Measurements from ENCODE around the gene RARS2. TPM values are rescaled to one million over a fixed set of nuclear protein-coding genes. Genes with fewer than 3 reads are reported as not detected.

The RARS2 gene
- total RNA-seq, 2 donors from 2014 or later = 21.4 to 25.0 TPM

DNA sequence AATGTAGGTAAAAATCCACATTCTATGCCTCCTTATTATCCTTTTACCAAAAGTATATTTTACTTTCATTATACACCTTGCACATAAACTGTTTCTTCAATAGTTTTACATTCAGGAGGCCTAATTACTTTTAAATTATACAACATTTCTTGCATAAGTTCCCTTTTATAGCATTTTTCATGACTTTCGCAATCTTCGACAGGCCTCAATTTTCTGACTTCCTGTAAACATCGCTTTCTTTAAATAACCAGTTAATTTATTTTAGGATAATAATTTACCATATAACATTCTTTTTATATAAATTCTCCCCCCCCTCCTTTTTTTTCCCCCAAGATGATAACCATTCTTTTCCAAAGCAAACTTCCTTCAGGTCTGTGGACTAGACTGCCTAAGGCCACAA lies 107.9 kb downstream of the RARS2 start:
- H3K27me3 ChIP-seq (replicated peaks; ENCODE audit: insufficient read depth) = no peaks in the 10 kb centered on the region
- H3K4me3 ChIP-seq = no peak overlapping the region
- no peaks in the 10 kb centered on the region for H3K9me3 ChIP-seq
- H3K36me3 ChIP-seq = no peaks in the 10 kb centered on the region
- DNase-seq (ENCODE audit: low spot score) = no peak
- TF ChIP-seq, protein P1, sequence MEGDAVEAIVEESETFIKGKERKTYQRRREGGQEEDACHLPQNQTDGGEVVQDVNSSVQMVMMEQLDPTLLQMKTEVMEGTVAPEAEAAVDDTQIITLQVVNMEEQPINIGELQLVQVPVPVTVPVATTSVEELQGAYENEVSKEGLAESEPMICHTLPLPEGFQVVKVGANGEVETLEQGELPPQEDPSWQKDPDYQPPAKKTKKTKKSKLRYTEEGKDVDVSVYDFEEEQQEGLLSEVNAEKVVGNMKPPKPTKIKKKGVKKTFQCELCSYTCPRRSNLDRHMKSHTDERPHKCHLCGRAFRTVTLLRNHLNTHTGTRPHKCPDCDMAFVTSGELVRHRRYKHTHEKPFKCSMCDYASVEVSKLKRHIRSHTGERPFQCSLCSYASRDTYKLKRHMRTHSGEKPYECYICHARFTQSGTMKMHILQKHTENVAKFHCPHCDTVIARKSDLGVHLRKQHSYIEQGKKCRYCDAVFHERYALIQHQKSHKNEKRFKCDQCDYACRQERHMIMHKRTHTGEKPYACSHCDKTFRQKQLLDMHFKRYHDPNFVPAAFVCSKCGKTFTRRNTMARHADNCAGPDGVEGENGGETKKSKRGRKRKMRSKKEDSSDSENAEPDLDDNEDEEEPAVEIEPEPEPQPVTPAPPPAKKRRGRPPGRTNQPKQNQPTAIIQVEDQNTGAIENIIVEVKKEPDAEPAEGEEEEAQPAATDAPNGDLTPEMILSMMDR (IDR thresholded peaks at IDR 0.05) = no peak
- H3K27ac ChIP-seq = no peak overlapping the region
- ATAC-seq (ENCODE audit: insufficient number of reproducible peaks, low FRiP score, low read depth) = no peak
- H3K4me1 ChIP-seq (ENCODE audit: control insufficient read depth in 1 of 2, low read depth in 2 of 2) = no peaks in the 10 kb centered on the region

DNA sequence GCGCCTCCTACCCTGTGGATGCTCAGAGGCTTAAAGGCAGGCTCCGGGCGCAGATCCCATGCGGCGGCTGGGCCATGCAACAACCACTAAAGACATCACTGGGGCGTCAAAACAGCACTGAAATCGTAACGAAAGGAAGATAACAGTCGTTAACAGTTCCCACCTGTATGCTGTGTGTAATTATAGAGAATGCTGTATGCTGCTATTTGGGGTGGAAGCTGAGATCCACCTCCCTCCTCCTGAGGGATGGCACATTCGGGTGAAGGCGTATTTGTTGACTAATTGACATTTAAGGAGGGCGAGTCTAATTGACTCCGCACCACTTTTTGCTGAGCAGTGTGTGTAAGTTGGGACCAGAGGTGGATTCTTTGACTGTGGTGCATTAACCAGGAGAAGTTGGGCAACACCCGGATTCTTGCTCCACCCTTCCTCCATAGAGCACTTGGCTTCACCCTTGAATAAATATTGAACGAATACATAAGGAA lies 116.3 kb downstream of the RARS2 start:
- ATAC-seq (ENCODE audit: insufficient number of reproducible peaks, low FRiP score, low read depth) (peak; percentile 10), DNase-seq (ENCODE audit: low spot score) (peak; percentile 2)
- H3K9me3 ChIP-seq = no peaks in the 10 kb centered on the region
- H3K4me3 ChIP-seq = peak overlapping the region; percentile 84
- peak overlapping the region; percentile 88 to 92 for H3K27ac ChIP-seq
- H3K36me3 ChIP-seq = no peaks in the 10 kb centered on the region
- TF ChIP-seq, protein P1 (IDR thresholded peaks at IDR 0.05) = no peak
- peaks cover 8 to 10% of the 10 kb centered on the region in 2 donors for H3K4me1 ChIP-seq (ENCODE audit: control insufficient read depth in 1 of 2, low read depth in 2 of 2)
- no peaks in the 10 kb centered on the region for H3K27me3 ChIP-seq (replicated peaks; ENCODE audit: insufficient read depth)

DNA sequence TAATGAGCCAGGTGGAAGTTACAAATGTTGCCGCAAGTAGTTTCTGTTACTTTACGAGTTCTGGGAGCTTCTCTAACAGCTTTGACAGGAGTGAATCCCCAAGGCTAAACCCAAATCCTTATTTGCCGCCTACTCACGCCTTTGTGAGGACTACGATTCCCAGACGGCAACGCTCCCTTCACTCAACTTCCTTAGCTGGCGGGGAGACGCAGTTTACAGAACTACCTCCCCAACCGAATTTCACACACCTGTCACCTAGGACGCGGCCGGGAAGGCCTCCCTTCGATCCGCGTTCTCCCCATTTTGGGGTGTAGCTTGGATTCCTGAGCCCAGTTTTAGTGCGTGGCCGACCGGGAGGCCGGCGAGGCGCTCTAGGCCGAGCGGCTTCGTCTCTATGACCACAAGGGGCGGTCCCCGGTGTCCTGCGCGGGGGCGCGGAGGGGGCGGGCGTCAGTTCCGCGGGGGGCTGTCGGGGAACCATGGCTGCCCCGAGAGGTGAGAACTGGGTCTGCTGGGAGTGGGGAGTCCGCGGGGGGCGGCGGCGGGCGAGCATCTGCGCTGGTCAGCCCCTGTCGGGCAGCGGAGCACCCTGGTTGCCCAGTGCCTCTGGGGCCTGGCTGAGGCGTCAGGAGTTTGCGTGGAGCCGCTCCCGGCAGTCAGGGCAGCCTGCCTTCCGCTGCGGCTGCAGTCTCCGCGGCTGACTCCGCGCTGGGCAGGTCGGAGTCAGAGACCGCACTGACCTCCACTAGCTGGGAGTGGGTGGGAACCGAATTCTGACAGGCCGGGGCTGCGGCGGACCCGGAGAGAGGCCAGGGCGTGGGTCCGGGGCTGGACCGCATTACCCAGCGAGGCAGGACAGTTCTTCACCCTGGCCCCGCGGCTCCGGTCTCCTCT lies 117.0 kb downstream of the RARS2 start, which contains the start of gene SLC35A1:
Gene SLC35A1 (plus strand): TSS at position 450 of the 894 bp plus-strand sequence. CDS start 30 bp downstream, at position 480.
- ATAC-seq (ENCODE audit: insufficient number of reproducible peaks, low FRiP score, low read depth) (peak; percentile 84), DNase-seq (ENCODE audit: low spot score) (peak; percentile 63)
- TF ChIP-seq, protein P1 (IDR thresholded peaks at IDR 0.05) = peak; percentile 52
- Histone ChIP-seq H3K27me3 (replicated peaks; ENCODE audit: insufficient read depth) (no peaks in the 10 kb centered on the region), H3K4me1 (ENCODE audit: control insufficient read depth in 1 of 2, low read depth in 2 of 2) (peaks cover 8 to 10% of the 10 kb centered on the region in 2 donors), H3K9me3 (no peaks in the 10 kb centered on the region), H3K4me3 (peak within 1 kb of the TSS; percentile 84), H3K36me3 (no peaks in the 10 kb centered on the region), H3K27ac (peak within 1 kb of the TSS; percentile 88 to 92)

DNA sequence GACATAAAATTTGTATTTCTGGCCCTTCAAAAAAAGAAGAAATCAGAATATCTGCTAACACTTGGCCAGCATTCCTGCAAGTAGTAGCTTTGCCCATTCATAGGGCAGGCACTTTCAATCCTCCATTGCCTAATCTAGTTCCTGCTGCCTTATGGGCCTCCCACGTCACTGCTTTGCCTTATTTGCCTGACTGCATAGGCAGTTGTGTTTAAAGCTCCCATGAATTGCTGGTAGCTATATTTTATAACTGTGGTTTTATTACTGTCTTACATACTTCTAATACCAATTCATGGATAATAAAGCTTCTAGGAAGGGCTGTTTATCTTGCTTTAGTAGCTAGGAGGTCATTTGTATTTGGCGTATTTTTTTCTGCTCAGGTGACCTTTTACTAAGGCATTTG lies 124.7 kb downstream of the RARS2 start:
- Histone ChIP-seq H3K4me1 (ENCODE audit: control insufficient read depth in 1 of 2, low read depth in 2 of 2) (no peaks in the 10 kb centered on the region), H3K36me3 (no peaks in the 10 kb centered on the region), H3K27ac (no peak overlapping the region), H3K4me3 (no peak overlapping the region), H3K9me3 (no peaks in the 10 kb centered on the region), H3K27me3 (replicated peaks; ENCODE audit: insufficient read depth) (no peaks in the 10 kb centered on the region)
- ATAC-seq (ENCODE audit: insufficient number of reproducible peaks, low FRiP score, low read depth) (no peak), DNase-seq (ENCODE audit: low spot score) (no peak)
- TF ChIP-seq, protein P1 (IDR thresholded peaks at IDR 0.05) = no peak

Other genes with a start within 250 kb of the RARS2 start
- gene C6orf163, start 245.2 kb downstream of the RARS2 start, total RNA-seq = 1 to 10 TPM; 4.7 to 4.9 TPM
- 1 to 10 TPM in 1 of 2 donors, not detected in 1; 2.8 TPM for gene CFAP206, start 182.0 kb downstream of the RARS2 start, total RNA-seq
- 10 to 100 TPM; 14.5 to 24.0 TPM for gene SLC35A1, start 117.0 kb downstream of the RARS2 start, total RNA-seq
- 10 to 100 TPM in 1 of 2 donors, 1 to 10 TPM in 1; 7.3 to 13.8 TPM for gene ORC3, start 148 bp upstream of the RARS2 start, total RNA-seq
- 10 to 100 TPM; 30.5 to 38.7 TPM for gene AKIRIN2, start 112.2 kb upstream of the RARS2 start, total RNA-seq

Data from thoracic aorta (tissue), 2 donors.